GF-D8 (cell line): ENCODE data around the gene PAQR4.

Source experiments
- DNase-seq: peaks from one replicate; lab custom pipeline; 2025; lab: John Stamatoyannopoulos, UW

The PAQR4 gene

GRCh38 chr16:2981177-2981898 lies 12.2 kb downstream of the PAQR4 start:
- DNase-seq, result no peak

DNA sequence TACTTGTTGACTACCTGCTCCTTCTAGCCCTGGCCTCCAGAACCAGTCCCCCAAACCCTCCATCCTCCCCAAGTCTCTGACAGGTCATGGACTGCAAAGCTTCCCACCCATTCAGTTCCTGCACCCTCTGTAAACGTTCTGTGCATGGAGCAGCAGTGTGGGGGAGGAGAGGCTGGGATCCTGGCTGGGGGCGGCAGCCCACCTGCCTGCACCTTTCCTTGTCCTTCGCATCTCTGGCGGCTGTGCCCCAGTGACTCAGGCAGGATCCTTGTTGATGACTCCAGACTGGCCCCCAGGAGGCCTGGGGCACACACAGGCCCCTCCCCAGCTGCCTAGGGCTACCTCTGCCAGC lies 12.7 kb downstream of the PAQR4 start:
- no peak for DNase-seq

DNA sequence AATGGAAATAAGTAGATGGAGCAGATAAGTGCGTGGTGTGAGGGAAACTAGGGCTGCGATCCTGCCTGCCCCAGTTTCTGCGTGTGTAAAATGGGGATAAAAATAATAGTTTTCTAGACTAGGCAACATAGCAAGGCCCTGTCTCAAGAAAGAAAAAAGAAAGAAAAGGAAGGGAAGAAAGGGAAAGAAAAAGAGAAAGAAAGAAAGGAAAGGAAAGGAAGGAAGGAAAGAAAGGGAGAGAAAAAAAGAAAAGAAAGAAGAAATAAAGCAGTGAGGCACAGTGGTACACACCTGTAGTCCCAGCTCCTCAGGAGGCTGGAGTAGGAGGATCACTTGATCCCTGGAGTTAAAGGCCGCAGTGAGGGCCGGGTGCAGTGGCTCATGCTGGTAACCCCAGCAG lies 13.3 kb downstream of the PAQR4 start:
- DNase-seq, result no peak

- peak; percentile 33 for DNase-seq
Observed at GRCh38 chr16:2983706-2984136, 14.6 kb downstream of the PAQR4 start.

DNA sequence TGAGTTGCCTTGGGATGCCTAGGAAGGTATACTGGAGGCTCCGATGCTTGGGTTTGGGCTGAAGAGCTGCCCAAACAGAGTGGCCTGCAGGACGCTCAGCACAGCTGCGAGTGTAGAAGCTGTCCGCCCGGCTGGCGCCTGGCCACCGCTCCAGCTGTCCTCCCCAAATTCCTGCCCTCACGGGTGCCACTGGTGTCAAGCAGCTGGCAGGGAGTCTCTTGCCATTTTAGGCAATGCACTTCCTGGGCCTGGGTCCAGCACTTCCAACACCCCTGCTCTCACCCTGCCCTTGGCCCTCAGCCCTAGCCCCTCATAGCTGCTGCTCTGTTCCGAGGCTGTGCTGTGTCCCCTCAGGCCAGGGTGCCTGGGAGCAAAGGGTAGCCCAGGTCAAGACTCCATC lies 16.3 kb downstream of the PAQR4 start:
- no peak for DNase-seq

GRCh38 chr16:2985893-2986355 lies 16.8 kb downstream of the PAQR4 start:
- DNase-seq, result no peak

DNA sequence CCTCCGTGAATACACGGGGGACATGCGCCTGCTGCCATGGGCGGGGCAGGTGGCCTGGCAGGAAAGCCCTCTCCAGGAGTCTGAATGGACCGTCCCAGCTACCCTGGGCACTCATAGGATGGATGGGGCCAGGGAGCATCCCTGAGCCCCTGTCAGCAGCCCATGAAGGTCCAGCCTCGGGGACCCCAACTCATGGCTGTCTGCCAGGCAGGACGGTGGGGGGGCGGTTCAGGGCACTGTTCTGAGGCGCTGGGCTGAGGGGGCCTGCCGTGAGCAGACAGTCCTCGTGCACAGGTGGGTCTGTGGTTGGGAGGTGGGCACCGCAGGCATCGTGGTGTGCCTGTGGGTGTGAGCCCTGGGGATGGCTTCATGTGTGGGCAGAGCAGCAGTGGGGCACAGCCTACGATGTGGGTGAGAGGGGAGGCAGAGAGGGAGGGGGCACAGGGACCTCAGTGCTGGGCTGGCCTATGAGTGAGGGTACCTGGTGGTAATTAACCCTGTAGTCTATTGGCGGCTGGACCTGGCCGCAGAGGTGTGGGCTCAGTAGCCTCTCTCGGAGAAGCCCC lies 17.6 kb downstream of the PAQR4 start:
- no peak for DNase-seq

GRCh38 chr16:2987286-2987685 lies 18.1 kb downstream of the PAQR4 start:
- DNase-seq, result no peak

GRCh38 chr16:2987833-2988232 lies 18.7 kb downstream of the PAQR4 start:
- DNase-seq, result no peak

GRCh38 chr16:2988590-2989099 lies 19.5 kb downstream of the PAQR4 start:
- no peak for DNase-seq

- no peak for DNase-seq
Observed at GRCh38 chr16:2990891-2991290, 21.7 kb downstream of the PAQR4 start.

GRCh38 chr16:2991566-2992261 lies 22.6 kb downstream of the PAQR4 start:
- no peak for DNase-seq

- DNase-seq, result no peak
Observed at GRCh38 chr16:2992383-2993081, 23.4 kb downstream of the PAQR4 start.

DNA sequence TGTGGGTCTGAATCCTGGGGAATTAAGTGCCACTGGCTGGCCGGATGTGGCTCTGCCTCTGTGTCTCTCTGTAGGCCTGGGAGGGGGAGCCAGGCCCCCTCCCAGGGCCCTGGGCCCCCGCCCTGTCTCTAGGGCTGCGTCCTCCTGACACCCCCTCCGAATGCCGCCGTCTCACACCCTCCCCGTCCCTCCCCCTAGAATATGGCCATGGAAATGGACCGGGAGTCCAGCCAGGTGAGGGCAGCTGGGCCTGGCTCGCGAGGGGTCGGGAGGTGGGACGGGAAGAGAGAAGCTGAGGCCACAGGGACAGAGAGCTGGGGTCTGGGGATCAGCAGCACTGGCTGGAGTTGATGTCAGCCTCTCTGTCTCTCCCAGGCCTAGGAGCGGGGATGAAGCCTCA lies 27.1 kb downstream of the PAQR4 start:
- no peak for DNase-seq

DNA sequence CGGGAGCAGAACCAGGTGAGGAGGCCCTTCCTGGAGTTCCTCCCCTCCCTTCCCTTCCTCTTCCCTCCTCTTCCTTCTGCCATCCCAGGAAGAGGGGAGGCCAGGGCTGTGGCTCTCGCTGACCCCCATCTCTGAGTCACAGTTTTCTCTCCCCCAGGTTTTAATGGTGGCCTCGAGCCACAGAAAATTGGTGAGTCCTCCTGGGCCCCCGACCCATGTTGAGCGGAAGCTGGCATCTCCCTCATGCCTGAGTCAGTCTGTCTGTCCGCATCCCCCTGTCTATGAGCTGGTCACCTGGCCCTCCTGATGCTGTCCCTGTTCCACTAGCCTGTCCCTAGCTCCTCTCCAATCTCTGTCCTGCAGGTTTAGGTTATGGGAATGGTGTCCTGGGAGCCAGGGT lies 30.8 kb downstream of the PAQR4 start:
- DNase-seq, result no peak

GRCh38 chr16:3000540-3000939 lies 31.4 kb downstream of the PAQR4 start:
- DNase-seq, result no peak

- DNase-seq, result no peak
Observed at GRCh38 chr16:3001316-3001715, 32.2 kb downstream of the PAQR4 start.

DNA sequence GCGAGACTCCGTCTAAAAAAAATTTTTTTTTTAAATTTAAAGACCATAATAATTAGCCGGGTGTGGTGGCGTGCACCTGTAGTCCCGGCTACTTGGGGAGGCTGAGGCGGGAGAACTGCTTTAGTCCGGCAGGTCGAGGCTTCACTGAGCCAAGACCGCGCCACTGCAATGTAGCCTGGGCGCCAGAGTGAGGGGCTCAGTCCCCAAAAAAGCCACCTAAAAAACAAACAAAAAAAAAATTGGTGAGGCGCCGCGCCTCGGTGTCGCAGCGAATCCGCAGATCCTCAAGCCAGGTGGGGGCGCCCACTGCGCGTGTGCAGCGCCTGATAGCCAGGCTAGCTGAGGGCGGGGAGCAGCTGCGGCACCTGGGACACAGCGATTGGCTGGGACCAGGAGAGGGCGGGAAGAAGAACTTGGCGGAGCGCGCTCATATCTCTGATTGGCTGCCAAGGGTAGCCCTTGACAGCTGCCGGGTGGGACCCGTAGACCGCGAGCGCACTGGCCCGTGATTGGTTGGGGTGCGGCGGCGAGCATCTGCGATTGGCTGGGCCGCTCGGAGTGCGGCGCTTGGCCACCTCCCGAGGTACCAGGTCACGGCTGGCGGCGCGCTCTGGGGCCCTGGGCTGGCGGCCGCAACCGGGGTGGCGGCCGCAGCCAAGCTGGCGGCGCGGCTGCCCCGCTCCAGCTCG lies 34.6 kb downstream of the PAQR4 start:
- peak; percentile 96 for DNase-seq

DNA sequence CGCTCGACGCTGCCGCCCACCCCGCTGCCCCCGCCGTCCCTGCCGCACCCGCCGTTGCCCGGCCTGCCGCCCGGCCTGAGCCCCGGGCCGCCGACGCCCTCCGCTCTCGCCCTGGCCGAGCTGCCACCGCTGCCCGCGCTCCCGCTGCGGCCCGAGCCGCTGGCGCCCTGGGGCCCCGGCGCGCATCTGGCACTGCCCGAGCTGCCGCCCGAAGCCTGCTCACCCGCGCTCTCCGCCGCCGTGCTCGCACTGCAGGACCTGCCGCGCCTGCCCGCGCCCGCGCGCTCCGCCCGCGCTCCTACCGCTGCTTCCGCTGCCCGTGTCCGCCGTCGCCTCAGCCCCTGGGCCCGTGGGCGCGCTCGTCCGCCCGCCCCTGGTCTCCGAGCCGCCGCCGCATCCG lies 35.2 kb downstream of the PAQR4 start:
- no peak for DNase-seq

- peak; percentile 32 for DNase-seq
Observed at GRCh38 chr16:3004781-3005284, 35.7 kb downstream of the PAQR4 start.

DNA sequence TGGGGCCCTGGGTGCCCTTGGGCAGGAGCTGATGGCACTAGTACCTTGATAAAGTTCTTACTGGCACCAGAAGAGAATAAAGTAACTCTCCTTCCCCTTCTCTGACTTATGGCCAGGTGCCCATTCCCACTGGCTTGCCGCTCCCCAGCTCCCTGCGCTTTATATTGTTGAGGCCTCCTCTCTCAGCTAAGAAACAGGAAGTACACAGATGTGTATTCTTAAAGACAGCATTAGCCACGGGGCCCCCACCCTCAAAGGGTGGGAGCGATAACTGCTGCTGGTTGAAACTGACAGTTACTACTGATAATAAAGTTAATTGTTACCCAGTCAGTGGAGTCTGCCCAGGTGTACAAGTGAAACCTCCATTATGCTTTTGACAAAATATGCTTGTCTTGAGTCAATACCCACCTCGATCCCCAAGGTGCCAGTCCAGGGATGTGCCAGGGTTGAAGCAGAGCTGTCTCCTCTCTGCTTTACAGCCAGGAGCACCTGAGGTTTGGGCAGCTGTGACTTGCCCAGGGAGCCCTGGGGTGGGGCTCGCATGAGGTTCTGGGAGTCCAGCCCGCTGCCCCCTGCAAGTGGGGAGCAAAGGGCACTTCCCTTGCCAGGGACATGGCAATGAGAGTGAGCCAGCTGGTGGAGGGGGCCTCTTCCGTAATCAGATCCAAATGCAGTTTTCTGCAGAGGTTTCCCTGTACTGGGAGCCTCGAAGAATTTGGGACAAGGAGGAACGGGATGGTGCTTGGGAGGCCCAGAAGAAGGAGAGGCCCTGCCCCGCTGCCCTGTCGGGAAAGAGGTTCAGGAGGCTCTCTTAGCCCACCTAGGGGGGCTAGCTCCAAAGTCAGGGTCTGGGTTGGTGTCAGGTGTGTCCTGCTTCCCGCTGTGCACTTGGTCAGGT lies 38.2 kb downstream of the PAQR4 start:
- DNase-seq, result peak; percentile 78
